Measurements from ENCODE around the gene SLC43A2.

- TF ChIP-seq EP300 (IDR thresholded peaks at IDR 0.05): no peak
- TF ChIP-seq POLR2AphosphoS5 (IDR thresholded peaks at IDR 0.05): no peak
Observed at GRCh38 chr17:1623057-1623630, 5.5 kb downstream of the SLC43A2 start.

Measured in upper lobe of left lung (tissue), 4 donors.